ENCODE measurements around the gene PELO. TPM values are rescaled to one million over a fixed set of nuclear protein-coding genes. Genes with fewer than 3 reads are reported as not detected.

Gene PELO
- polyA plus RNA-seq, 1 of the 3 experiments (the other 2 are of a cell fraction) = 10.7 TPM

- Histone ChIP-seq H3K79me2 (ENCODE audit: insufficient read depth) (no peaks in the 10 kb centered on the region; the same call in 1 of the 2 replicates), H3K27ac (ENCODE audit: low read depth in 2 of 2, low read length in 1 of 2) (no peak overlapping the region), H4K20me1 (ENCODE audit: insufficient read depth) (no peaks in the 10 kb centered on the region), H3K9me2 (no peaks in the 10 kb centered on the region), H3K4me1 (ENCODE audit: control insufficient read depth in 1 of 2, insufficient read depth in 2 of 2, low read depth in 1 of 2, low read length in 1 of 2) (peaks cover 0 to 5% of the 10 kb centered on the region in 2 experiments; a peak in 3 of 4 replicates), H3K36me3 (replicated peaks in 1 of 2; ENCODE audit: control insufficient read depth in 1 of 2, insufficient read depth in 2 of 2, low read length in 1 of 2) (no peaks in the 10 kb centered on the region), H3K4me2 (no peak overlapping the region), H2AFZ (ENCODE audit: low read depth) (no peak overlapping the region), H3F3A (replicated peaks; ENCODE audit: insufficient read depth) (peaks cover 7% of the 10 kb centered on the region), H3K9ac (no peak overlapping the region), H3K27me3 (ENCODE audit: insufficient read depth) (no peaks in the 10 kb centered on the region), H3K9me3 (no peaks in the 10 kb centered on the region), H3K4me3 (ENCODE audit: low read depth in 2 of 2, low read length in 1 of 2) (no peak overlapping the region)
- CTCF ChIA-PET = interaction anchor here (0.6 kb wide), 1 partner anchor 1177 kb away, joined by 3 read pairs; no protein-coding TSS in a partner anchor
- POLR2A ChIA-PET = no interaction called here
- no peak for TF ChIP-seq CHD2 (IDR thresholded peaks at IDR 0.05; ENCODE audit: low read length, partially characterized antibody)
- TF ChIP-seq RAD21 (IDR thresholded peaks at IDR 0.05; ENCODE audit: low read length) = no peak
- TF ChIP-seq RFX5 (IDR thresholded peaks at IDR 0.05; ENCODE audit: low read length) = no peak
- TF ChIP-seq FOXJ3 (CRISPR knock-in tag; IDR thresholded peaks at IDR 0.05) = no peak
- TF ChIP-seq POLR2AphosphoS5 (IDR thresholded peaks at IDR 0.05; ENCODE audit: low read depth, low read length) = no peak
- TF ChIP-seq NFIC (IDR thresholded peaks at IDR 0.05; ENCODE audit: borderline replicate concordance) = no peak
- TF ChIP-seq GABPA (IDR thresholded peaks at IDR 0.05; ENCODE audit: low read depth) = no peak
- TF ChIP-seq YY1 (IDR thresholded peaks at IDR 0.05; ENCODE audit: low read depth) = no peak
- no peak for TF ChIP-seq USF1 (IDR thresholded peaks at IDR 0.05; ENCODE audit: borderline replicate concordance, low read depth)
- TF ChIP-seq, protein P1, sequence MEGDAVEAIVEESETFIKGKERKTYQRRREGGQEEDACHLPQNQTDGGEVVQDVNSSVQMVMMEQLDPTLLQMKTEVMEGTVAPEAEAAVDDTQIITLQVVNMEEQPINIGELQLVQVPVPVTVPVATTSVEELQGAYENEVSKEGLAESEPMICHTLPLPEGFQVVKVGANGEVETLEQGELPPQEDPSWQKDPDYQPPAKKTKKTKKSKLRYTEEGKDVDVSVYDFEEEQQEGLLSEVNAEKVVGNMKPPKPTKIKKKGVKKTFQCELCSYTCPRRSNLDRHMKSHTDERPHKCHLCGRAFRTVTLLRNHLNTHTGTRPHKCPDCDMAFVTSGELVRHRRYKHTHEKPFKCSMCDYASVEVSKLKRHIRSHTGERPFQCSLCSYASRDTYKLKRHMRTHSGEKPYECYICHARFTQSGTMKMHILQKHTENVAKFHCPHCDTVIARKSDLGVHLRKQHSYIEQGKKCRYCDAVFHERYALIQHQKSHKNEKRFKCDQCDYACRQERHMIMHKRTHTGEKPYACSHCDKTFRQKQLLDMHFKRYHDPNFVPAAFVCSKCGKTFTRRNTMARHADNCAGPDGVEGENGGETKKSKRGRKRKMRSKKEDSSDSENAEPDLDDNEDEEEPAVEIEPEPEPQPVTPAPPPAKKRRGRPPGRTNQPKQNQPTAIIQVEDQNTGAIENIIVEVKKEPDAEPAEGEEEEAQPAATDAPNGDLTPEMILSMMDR (IDR thresholded peaks at IDR 0.05) = no peak
- no peak for TF ChIP-seq IRF3 (IDR thresholded peaks at IDR 0.05; ENCODE audit: low read depth, low read length)
- no peak for TF ChIP-seq TAF1 (IDR thresholded peaks at IDR 0.05; ENCODE audit: borderline replicate concordance, low read depth, low read length)
- TF ChIP-seq EP300 (IDR thresholded peaks at IDR 0.05; ENCODE audit: borderline replicate concordance in 1 of 2, low read depth in 1 of 2, low read length in 1 of 2) = no peak
- TF ChIP-seq RXRA (IDR thresholded peaks at IDR 0.05; ENCODE audit: borderline replicate concordance, low read depth) = no peak
- no peak for TF ChIP-seq JUND (IDR thresholded peaks at IDR 0.05)
- TF ChIP-seq NRF1 (IDR thresholded peaks at IDR 0.05; ENCODE audit: low read depth, low read length) = no peak
- TF ChIP-seq ZBTB33 (IDR thresholded peaks at IDR 0.05; ENCODE audit: borderline replicate concordance, low read depth) = no peak
- TF ChIP-seq SMC3 (IDR thresholded peaks at IDR 0.05; ENCODE audit: low read depth, low read length) = no peak
- TF ChIP-seq TEAD4 (IDR thresholded peaks at IDR 0.05; ENCODE audit: borderline replicate concordance, insufficient read depth) = no peak
- WGBS (ENCODE audit: low lambda C conversion rate) = 87% methylated on average over 7 of the region's 7 CpGs
- no peak for DNase-seq
These were observed 49.4 kb downstream of the PELO start for GRCh38 chr5:52837068-52837467.

Other genes with a start within 250 kb of the PELO start
- 7.7 and 9.9 TPM in 2 replicates for gene ITGA1, start within 50 bp of the PELO start, polyA plus RNA-seq (2012; rRNA removed)
- 38.2 and 52.1 TPM in 2 replicates for gene ITGA2, start 201.4 kb downstream of the PELO start, polyA plus RNA-seq (2012; rRNA removed)